SKM-1 treated with dmso at 0.1 percent for 144 hours (cell line): ENCODE data around the gene GLIPR1L2.
A peak's percentile ranks its signal among the peaks of the same experiment; 100 is the strongest.
"Not testable (repeated sequence)": the region's sequence is repeated elsewhere in the genome, so short reads cannot be mapped to it uniquely, and the experiment has no call there.

ENCODE experiments used
- DNase-seq: peaks from one replicate; lab custom pipeline; 2025; ENCODE audit not compliant: unreplicated experiment; lab: John Stamatoyannopoulos, UW

The GLIPR1L2 gene

DNA sequence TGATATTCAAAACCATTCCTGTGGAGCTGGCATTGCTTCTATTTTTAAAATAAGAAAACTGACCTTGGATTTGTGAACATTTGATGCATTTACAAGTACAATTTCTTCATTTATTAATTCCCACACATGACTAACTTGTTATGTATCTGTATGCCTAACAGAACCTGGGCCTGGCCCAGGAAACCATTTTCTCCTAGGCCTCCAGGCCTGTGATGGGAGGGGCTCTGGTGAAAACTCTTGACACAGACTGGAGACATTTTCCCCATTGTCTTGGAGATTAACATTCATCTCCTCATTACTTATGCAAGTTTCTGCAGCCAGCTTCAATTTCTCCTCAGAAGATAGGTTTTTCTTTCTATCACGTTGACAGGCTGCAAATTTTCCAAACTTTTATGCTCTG is 42.0 kb downstream of the GLIPR1L2 start:
- DNase-seq = no peak

DNA sequence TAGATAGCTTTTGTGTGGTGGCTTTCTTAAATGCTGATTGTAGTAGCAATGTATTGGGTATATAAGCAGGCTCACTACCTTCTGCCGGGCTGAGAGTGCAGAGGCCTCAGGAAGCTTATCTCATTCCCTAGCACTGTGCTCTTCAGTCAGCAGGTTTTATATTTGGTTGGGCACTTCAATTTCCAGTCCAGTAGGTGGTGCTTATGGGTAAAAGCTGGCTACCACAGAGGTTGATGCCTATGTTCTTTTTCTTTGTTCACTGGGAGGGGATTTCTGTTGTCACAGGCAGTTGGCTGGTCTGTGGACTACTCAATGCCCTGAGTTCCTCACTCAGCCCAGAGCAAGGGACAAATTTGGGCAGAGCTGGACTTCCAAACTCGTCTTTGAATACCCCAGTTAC is 46.7 kb downstream of the GLIPR1L2 start:
- no peak for DNase-seq

DNA sequence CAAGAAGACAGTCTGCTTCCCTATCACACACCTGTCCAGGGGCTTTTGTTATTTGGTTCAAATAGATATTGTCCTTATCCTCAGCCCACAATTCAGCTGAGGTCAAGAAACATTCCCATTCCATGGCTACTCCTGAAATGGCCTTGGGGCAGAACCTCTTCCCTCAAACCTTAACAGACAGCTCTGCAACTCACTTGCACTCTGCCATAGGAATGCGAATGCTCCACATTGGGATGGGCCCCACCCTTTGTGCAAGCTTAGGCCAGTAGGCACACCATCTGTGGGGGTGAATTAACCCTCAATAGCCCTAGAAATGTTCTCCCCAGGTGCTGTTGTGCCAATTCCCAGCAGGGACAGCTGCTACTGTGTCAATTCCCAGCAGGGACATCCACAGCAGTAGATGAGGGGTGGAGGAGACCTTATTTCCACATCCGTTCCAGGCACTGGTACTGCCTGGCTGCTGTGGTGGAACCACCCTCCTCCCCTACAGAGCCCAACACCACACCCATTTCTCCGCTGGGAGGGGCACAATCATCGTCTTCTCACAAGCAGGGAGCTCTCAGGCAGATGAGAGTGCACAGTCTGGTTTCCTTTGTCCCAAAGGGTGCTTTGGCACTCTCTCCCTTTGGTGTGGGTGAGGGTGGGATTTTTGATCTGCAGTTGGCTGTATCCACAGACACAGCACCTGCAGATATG is 47.3 kb downstream of the GLIPR1L2 start:
- DNase-seq = no peak

DNA sequence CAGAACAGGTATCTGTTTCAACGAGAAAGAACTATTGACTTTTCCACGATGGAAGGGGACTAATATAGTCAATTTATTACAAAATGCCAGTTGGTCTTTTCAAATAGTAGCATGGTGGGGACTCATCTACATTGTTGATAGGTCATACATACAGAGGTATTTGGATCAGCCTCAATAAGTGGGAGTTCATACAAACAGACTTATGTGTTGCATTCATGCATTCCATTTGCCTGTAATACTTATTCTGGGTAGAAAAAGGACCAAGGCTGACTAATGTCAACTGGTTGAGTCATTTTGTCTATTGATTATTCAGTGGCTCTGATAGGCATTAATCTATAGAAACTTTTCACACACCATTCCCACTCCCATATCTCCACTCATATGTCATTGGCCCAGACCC is 48.2 kb downstream of the GLIPR1L2 start:
- DNase-seq = no peak

DNA sequence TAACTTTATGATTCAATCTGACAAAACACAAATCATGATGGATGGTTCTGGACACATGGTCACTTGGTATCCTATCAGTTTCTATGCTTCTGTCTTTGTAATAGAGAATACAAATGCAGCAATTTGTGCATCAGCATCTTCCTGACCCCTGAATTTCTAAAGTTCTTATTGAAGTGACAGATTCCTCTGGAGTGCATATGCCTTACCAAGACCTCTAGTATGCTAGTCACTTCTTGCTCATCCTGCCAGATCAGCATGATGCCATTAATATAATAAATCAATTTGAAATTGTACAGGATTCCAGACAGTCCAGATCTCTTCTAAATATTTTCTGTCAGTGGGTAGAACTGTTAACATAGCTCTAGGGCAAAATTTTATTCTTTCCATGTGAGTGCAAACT is 49.0 kb downstream of the GLIPR1L2 start:
- DNase-seq = no peak

DNA sequence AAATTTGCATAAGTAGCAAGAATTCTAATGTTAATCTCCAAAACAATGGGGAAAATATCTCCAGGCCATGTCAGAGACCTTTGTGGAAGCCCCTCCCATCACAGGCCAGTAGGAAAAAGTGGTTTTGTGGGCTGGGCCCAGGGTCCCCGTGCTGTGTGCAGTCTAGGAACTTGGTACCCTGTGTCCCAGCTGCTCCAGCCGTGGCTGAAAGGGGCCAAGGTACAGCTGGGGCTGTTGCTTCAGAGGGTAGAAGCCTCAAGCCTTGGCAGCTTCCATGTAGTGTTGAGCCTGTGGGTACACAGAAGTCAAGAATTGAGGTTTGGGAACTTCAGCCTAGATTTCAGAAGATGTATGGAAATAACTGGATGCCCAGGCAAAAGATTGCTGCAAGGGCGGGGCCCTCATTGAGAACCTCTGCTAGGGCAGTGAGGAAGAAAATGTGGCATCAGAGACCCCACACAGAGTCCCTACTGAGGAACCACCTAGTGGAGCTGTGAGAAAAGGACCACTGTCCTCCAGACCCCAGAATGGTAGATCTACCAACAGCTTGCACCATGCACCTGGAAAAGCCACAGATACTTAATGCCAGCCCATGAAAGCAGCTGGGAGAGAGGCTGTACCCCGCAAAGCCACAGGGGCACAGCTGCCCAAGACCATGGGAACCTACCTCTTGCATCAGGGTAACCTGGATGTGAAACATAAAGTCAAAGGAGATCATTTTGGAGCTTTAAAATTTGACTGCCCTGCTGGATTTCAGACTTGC is 51.0 kb downstream of the GLIPR1L2 start:
- DNase-seq = not testable (repeated sequence)

DNA sequence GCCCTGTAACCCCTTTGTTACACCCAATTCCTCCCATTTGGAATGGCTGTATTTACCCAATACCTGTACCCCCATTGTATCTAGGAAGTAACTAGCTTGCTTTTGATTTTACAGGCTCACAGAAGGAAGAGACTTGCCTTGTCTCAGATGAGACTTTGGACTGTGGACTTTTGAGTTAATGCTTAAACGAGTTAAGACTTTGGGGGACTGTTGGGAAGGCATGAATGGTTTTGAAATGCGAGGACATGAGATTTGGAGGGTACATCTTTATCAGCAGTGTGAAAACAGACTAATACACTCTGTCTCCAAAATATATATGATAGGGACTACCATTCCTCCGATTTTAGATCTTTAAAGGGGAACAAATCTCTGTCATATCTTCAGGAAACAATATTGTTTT is 51.6 kb downstream of the GLIPR1L2 start:
- not testable (repeated sequence) for DNase-seq

DNA sequence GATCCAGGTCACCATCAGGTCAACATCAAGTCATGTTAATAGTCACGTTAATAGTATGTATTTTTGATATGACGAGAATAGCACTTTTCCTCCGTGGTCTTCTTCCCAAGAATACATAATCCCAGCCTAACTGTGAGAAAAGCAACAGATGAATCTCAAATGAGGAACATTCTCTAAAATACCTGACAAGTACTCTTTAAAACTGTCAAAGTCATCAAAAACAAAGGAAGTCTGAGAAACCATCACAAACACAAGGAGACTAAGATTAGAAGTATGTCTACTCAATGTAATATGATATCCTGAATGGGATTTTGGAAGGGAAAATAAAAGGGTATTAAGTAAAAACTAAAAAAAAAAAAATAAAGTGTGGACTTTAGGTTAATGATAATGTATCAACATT is 52.8 kb downstream of the GLIPR1L2 start:
- no peak for DNase-seq

DNA sequence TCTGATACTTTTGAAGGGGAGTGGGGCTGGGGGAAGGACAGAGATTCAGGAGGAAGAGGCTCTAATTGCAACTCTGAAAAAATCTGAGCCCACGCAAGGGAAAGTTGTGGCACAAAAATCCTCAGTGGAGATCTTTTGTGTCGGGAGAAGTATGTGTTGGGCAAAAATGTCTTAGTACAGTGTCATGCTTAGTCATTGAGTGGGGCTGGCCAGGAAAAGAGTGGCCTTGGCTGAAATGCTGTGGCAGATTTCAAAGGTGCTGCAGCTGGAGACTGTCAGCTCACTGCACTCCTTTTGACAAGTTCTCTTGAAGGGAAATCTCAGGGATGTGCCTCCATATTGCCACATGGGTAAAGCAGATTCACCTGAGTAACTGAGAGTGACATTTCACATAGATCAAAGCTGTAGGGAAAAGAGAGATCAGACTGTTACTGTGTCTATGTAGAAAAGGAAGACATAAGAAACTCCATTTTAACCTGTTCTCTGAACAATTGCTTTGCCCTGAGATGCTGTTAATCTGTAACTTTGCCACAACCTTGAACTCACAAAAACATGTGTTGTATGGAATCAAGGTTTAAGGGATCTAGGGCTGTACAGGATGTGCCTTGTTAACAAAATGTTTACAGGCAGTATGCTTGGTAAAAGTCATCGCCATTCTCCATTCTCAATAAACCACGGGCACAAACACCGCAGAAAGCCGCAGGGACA is 53.7 kb downstream of the GLIPR1L2 start:
- DNase-seq = no peak

DNA sequence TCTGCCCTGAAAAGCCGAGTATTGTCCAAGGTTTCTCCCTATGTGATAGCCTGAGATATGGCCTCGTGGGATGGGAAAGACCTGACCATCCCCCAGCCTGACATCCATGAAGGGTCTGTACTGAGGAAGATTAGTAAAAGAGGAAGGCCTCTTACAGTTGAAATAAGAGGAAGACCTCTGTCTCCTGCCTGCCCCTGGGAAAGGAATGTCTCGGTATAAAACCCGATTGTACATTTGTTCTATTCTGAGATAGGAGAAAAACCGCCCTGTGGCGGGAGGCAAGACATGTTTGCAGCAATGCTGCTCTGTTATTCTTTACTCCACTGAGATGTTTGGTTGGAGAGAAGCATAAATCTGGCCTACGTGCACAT is 54.2 kb downstream of the GLIPR1L2 start:
- DNase-seq = not testable (repeated sequence)

DNA sequence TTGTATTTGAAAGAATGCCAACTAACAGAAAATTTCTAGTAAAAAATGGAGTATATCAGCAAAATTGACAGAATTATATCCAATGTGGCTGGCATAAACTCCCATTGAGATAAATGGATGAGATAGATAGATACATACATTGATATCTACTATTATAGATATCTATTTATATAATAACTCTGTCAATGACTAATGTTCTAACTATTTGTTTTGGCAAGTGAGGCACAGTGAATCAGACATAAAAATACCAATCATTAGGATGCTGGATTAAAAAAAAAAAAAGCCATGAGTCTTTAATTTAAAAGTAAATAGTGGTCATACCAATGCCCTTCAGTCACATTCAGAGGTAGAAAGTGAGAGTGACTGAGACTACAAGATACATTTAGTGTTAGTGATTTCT is 56.0 kb downstream of the GLIPR1L2 start:
- DNase-seq = no peak

DNA sequence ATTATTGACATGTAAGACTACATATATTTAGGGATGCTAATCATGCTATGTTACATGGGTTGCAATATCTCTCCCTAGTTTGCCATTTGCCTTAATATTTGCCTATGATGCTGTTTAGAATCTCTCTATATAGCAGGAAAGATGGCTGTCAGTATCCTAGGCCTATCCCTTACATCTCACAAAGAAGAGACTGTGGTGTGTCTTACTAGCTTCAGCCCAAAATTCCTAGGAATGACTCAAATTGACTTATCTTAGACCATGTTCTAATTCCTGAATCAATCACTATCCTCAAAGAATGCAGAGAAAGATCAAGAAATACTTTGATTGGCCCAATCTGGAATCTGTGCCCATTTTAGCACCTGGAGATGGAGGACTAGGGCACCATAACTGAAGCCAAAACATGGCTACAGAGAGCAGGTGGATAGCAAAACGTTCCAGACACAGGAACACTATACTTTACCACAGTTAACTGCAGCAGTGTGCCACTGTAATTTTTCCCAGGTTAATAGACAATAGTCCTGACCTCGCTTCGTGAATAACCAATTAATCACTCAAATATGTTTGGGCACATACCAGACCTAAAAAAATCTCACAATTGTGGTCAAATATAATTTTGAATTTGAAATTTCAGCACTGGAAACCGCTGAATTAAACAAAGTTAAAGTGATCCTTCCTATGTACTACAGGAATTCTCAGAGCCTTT is 57.0 kb downstream of the GLIPR1L2 start:
- DNase-seq = no peak

DNA sequence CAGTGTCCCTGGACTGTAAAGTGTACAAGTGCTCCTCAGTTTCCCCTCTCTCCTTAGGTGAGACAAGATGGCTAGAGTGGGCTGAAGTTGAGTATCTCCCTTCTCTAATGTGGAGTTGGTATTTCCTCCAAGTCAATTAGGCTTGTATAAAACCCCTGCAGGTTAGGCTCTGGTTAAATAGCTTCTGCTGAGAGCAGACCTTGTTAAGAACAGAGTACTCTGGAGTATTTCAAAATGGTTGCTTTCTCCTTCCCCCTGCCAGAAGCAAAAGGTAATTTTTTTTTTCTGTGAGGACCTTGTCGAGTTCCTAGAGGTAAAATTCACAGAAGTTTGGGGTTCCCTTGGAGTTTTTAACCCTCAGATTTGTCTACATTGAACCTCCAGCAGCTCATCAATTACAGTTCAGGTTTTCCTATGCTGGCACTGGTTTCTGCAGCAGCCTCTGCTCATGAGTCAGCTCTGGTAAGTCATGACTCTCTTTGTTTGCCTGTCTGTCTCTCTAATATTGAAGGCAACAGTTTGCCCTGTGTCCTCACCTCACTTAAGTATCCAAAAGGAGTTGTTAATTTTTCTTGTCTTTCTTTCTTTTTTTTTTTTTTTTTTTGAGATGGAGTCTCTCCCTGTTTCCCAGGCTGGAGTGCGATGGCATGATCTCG is 61.9 kb downstream of the GLIPR1L2 start:
- DNase-seq = no peak

DNA sequence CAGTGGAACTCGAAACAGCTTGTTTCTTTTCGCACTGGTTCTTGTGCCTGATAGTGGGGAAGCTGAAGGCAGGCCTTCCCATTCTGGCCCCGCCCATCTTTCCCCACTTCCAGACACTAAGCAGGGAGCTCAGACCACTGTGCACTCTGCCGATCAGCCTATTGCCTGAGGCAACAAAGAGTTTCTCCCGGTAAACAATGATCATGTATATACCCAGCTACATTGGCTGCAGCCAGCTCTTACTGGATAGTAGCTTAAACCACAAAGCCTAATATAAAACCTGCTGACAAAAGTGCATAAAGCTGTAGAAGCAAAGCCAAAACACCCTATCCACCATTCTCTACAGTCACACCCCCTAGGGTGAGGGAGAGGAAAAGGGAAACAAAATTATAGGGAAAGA is 65.0 kb downstream of the GLIPR1L2 start:
- no peak for DNase-seq

DNA sequence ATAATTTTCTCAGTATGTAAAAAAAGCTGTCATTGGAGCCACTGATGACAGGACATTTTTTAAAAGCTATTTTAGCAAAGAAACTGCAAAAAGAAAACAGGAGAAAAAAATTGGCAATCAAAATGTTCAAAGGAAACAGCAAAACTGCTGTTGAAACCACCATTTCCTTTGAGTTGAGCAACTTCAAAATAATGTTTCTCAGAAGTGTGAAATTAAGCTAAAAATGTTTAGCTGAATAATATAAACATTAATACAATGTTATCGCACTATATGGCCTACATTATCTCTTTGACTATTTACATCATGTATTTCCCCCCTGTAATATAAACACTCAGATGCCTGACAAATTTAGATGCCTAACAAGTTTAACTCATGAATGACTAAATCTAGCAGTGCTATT is 66.3 kb downstream of the GLIPR1L2 start:
- DNase-seq = no peak

DNA sequence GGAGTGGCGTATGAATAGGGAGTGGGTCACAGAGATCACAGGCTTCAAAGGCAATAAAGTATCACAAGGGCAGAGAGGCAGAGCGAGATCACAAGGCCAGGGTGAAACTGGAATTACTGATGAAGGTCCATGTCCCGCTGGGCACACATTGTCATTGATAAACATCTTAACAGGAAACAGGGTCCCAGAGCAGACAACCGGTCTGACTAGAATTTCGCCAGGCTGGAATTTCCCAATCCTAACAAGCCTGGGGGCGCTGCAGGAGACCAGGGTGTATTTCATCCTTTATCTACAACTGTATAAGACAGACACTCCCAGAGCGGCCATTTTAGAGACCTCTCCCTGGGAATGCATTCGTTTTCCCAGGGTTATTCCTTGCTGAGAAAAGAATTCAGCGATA is 67.0 kb downstream of the GLIPR1L2 start:
- DNase-seq = not testable (repeated sequence)

DNA sequence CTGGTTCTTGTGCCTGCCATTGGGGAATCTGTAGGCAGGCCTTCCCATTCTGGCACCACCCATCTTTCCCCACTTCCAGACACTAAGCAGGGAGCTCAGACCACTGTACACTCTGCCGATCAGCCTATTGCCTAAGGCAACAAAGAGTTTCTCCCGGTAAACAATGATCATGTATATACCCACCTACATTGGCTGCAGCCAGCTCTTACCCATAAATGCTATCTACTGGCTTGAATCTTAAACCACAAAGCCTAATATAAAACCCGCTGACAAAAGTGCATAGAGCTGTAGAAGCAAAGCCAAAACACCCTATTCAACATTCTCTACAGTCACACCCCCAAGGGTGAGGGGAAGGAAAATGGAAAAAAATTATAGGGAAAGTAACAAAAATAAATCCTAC is 68.9 kb downstream of the GLIPR1L2 start:
- DNase-seq = no peak

DNA sequence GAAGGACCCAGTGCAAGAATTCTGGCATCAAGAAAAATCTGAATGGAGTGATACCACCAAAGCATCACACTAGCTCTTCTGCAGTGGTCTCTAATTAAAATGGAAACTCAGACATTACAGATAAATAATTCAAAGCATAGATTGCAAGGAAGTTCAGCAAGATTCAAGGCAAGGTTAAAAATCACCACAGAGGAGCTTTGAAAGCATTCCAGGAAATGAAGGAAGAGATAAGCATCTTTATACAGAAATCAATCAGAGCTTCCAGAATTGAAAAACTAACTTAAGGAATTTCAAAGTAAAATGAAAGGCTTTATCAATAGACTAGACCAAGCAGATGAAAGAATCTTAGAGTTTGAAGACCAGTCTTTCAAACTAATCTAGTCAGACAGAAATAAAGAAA is 69.3 kb downstream of the GLIPR1L2 start:
- no peak for DNase-seq

DNA sequence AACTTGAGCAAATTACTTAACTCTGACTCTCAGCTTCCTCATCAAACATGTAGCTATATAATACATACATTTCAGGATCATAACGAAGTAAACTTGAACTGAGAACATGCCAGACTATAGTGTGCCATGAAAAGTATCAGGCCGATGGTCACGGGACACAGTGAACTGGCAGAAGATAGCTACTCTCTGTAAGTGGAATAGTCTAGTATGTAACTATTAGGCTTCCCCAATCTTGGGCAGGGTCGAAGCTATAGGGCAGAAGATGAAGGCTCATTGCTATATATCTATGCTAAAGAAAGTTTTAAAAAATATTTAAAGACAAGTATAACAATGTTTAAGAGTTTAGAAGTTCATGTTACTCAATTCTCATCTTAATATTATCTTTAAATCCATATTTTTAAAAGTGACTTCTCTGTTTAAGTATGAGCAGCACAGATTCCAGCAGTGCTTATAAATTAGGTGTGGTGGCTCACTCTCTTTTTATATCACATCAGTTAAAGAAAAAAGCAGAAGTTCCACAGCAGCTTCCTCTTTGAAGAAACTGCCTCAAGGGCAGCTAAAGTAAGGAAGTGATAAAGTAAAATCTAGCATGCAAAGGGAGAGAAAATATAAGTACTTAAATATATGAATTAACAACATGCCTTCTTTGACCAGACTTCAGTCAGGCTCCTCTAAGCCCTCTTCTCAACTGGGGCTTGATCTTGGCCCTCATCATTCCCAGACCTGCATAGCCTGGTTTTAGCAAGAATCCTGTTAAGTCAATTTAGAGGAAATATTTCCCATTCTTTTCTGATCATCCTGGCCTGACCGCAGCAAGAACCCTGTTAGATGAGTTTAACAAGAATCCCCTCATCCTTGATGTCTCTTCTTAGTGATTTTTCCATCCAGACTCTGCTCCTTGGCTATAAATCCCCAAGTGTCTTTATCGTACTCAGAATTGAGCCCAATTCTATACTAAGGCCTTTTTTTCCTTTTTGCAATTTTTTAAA is 81.3 kb downstream of the GLIPR1L2 start:
- peak; percentile 67 for DNase-seq

DNA sequence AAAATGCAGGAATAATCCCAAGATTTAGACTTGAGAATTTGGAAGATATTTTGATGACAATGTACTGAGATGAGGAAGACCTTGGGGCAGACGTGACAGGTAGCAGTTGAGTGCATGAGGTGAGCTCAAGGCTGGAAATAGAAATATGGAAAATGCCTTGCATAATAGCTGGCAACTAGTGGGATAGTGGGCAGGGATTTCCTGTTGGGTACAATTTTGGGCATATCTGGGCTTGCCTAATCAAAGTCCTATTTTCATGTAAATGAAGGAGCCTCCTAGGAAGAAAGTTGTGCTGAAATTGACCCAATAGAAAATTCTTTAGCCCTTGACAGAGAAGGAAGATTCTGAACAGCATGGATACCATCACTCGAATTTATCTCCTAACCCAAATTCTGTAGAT is 83.2 kb downstream of the GLIPR1L2 start:
- DNase-seq = no peak
